PC-3 (cell line): Measurements from ENCODE around the gene ZNF407. TPM values are rescaled to one million over a fixed set of nuclear protein-coding genes. Genes with fewer than 3 reads are reported as not detected.

ENCODE experiments used
- ATAC-seq: fragments of 200-7000 bp; cut with Tn5 transposase; 2 replicates; pipeline ENCODE4 v1.9.1; 2020; ENCODE audit warnings: mild to moderate bottlenecking, moderate library complexity
- BruUV-seq: library from RNA; stranded (reverse); fragments of 400-500 nt; replicated peaks from 2 replicates; lab custom pipeline; 2021; lab: Mats Ljungman, UMichigan
- CTCF ChIA-PET: fragments of 300-600 bp; sonication (Branson Sonifier 250); formaldehyde crosslinking; loops from one replicate; lab custom pipeline; 2022; ENCODE audit warnings: antibody characterized with exemption; lab: Charles Lee
- POLR2A ChIA-PET: fragments of 300-600 bp; sonication (Branson Sonifier 250); formaldehyde crosslinking; loops from one replicate; lab custom pipeline; 2022; ENCODE audit warnings: antibody characterized with exemption; ENCODE audit not compliant: unreplicated experiment; lab: Charles Lee
- DNase-seq: peaks from one replicate; pipeline ENCODE4 v3.0.0-alpha.2; 2015
- H2AFZ ChIP-seq: fragments of 300-600 bp; sonication (generic); 2 replicates; pipeline ENCODE4 v1.6.0; 2016; ENCODE audit warnings: antibody characterized with exemption, low read length
- H3F3A ChIP-seq: fragments of 300-600 bp; sonication (generic); one replicate; pipeline ENCODE4 v1.6.0; 2017; ENCODE audit warnings: antibody characterized with exemption, low read length, control low read depth, mild to moderate bottlenecking; ENCODE audit not compliant: unreplicated experiment
- H3K27ac ChIP-seq: fragments of 300-600 bp; sonication (generic); 2 replicates; pipeline ENCODE4 v1.5.1; 2016; ENCODE audit warnings: mild to moderate bottlenecking, low read length
- H3K27me3 ChIP-seq: fragments of 300-600 bp; sonication (generic); 2 replicates; pipeline ENCODE4 v1.6.1; 2016; ENCODE audit warnings: low read length, mixed read lengths
- H3K36me3 ChIP-seq: fragments of 300-600 bp; sonication (generic); 2 replicates; pipeline ENCODE4 v1.6.1; 2016; ENCODE audit warnings: low read depth, mixed run types, low read length, mixed read lengths
- H3K4me1 ChIP-seq: fragments of 300-600 bp; sonication (generic); 2 replicates; pipeline ENCODE4 v1.5.1; 2016; ENCODE audit warnings: low read length; ENCODE audit not compliant: insufficient read depth
- H3K4me2 ChIP-seq: fragments of 300-600 bp; sonication (generic); 2 replicates; pipeline ENCODE4 v1.6.0; 2016; ENCODE audit warnings: low read length
- H3K4me3 ChIP-seq: fragments of 300-600 bp; sonication (generic); 2 replicates; pipeline ENCODE4 v1.5.1; 2016; ENCODE audit warnings: mild to moderate bottlenecking, low read length, mixed read lengths
- H3K79me2 ChIP-seq: fragments of 300-600 bp; sonication (generic); 2 replicates; pipeline ENCODE4 v1.6.1; 2017; ENCODE audit warnings: low read length, mixed read lengths
- H3K9ac ChIP-seq: fragments of 300-600 bp; sonication (generic); 2 replicates; pipeline ENCODE4 v1.6.0; 2016; ENCODE audit warnings: mild to moderate bottlenecking, low read length
- H3K9me2 ChIP-seq: fragments of 300-600 bp; sonication (generic); replicated peaks from 2 replicates; pipeline ENCODE4 v1.6.1; 2016; ENCODE audit warnings: mixed run types, low read length, mixed read lengths
- H3K9me3 ChIP-seq: fragments of 300-600 bp; sonication (generic); 2 replicates; pipeline ENCODE4 v1.6.1; 2016; ENCODE audit warnings: low read length, mixed read lengths
- H4K20me1 ChIP-seq: fragments of 300-600 bp; sonication (generic); 2 replicates; pipeline ENCODE4 v1.6.1; 2016; ENCODE audit warnings: low read length, mixed read lengths
- EZH2 ChIP-seq: fragments of 300-600 bp; sonication (generic); IDR thresholded peaks from one replicate; pipeline ENCODE4 v1.6.1; 2017; ENCODE audit warnings: antibody characterized with exemption, mild to moderate bottlenecking, low read length; ENCODE audit not compliant: unreplicated experiment
- EZH2phosphoT487 ChIP-seq: fragments of 300-600 bp; sonication (generic); IDR thresholded peaks from 2 replicates; pipeline ENCODE4 v1.6.1; 2018; ENCODE audit warnings: mild to moderate bottlenecking, antibody characterized with exemption, low read length, borderline replicate concordance
- intact Hi-C: fragments of 100-400 bp; cut with micrococcal nuclease; formaldehyde crosslinking; loops from 2 replicates; pipeline ENCODE4 v1.9.0; 2023
- total RNA-seq: library from RNA; depleted of rRNA; stranded (reverse); fragments of >200 nt; gene quantifications from 2 replicates; pipeline ENCODE4 v1.2.3, GENCODE V29; 2014
- TF ChIP-seq, protein P1 (sequence below): fragments of 300-600 bp; sonication (generic); conservative IDR thresholded peaks from 2 replicates; pipeline ENCODE4 v1.5.1; 2017; ENCODE audit warnings: antibody characterized with exemption, low read depth, mild to moderate bottlenecking, low read length

The ZNF407 gene
- total RNA-seq, 1 experiment from 2014 or later, result 9.3 TPM

DNA sequence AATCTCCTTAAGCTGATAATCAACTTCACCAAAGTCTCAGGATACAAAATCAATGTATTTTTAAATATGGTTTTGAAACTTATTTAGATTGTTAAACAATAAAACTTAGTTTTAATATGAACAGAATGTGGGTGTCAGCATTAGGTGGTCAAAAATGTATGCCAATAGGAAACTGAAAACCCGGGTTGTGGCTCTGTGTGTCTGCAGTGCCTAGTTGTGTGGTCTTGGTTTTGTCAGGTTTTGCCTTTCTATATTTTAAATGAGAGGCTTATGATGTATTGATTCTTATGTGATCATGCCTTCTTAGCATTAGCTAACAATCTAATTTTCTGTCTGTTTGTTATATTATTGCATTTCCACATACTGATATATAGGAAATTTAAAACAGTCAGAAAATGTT, 227.8 kb downstream of the ZNF407 start:
- Histone ChIP-seq H3K9me2 (no peaks in the 10 kb centered on the region), H3K27me3 (no peaks in the 10 kb centered on the region), H3K4me2 (no peak overlapping the region), H4K20me1 (no peaks in the 10 kb centered on the region), H3K79me2 (no peaks in the 10 kb centered on the region), H3K4me1 (no peaks in the 10 kb centered on the region), H3K9me3 (no peaks in the 10 kb centered on the region), H3K4me3 (no peak overlapping the region), H2AFZ (no peak overlapping the region), H3F3A (no peaks in the 10 kb centered on the region), H3K27ac (no peak overlapping the region), H3K36me3 (no peaks in the 10 kb centered on the region), H3K9ac (no peak overlapping the region)
- ChIA-PET POLR2A (no interaction called here), CTCF (no interaction called here)
- ATAC-seq (no peak), DNase-seq (no peak)
- no TSS peak for BruUV-seq
- intact Hi-C loops, result no loop called here
- no peak for TF ChIP-seq EZH2
- TF ChIP-seq, protein P1, sequence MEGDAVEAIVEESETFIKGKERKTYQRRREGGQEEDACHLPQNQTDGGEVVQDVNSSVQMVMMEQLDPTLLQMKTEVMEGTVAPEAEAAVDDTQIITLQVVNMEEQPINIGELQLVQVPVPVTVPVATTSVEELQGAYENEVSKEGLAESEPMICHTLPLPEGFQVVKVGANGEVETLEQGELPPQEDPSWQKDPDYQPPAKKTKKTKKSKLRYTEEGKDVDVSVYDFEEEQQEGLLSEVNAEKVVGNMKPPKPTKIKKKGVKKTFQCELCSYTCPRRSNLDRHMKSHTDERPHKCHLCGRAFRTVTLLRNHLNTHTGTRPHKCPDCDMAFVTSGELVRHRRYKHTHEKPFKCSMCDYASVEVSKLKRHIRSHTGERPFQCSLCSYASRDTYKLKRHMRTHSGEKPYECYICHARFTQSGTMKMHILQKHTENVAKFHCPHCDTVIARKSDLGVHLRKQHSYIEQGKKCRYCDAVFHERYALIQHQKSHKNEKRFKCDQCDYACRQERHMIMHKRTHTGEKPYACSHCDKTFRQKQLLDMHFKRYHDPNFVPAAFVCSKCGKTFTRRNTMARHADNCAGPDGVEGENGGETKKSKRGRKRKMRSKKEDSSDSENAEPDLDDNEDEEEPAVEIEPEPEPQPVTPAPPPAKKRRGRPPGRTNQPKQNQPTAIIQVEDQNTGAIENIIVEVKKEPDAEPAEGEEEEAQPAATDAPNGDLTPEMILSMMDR, result no peak
- no peak for TF ChIP-seq EZH2phosphoT487

DNA sequence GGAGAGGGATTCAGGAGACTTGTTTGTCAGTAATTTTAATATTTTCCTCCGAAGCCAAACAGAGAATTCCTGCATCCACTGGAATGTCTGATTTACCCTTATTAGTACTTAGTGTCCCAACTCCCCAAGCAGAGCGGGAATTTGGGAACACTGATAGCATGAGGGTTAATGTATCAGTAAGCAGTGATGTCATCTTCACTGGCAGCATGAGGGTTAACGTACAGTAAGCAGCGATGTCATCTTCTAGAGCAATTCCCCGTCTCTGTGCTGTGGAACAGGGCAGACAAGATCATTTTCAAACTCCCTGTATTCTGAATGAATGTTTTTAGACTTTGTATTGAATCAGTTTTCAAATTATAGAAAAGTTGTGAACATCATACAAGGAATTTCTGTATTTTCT, 228.9 kb downstream of the ZNF407 start:
- Histone ChIP-seq H3K9me2 (no peaks in the 10 kb centered on the region), H3K4me1 (peaks cover under 1% of the 10 kb centered on the region; the same call in 1 of the 2 replicates), H3K4me2 (no peak overlapping the region), H3K36me3 (no peaks in the 10 kb centered on the region), H3K79me2 (no peaks in the 10 kb centered on the region), H3K27ac (no peak overlapping the region), H3K4me3 (no peak overlapping the region), H3K27me3 (no peaks in the 10 kb centered on the region), H3K9ac (no peak overlapping the region), H3K9me3 (no peaks in the 10 kb centered on the region), H2AFZ (no peak overlapping the region), H3F3A (no peaks in the 10 kb centered on the region), H4K20me1 (no peaks in the 10 kb centered on the region)
- DNase-seq, result no peak
- ChIA-PET CTCF (no interaction called here), POLR2A (no interaction called here)
- no TSS peak for BruUV-seq
- ATAC-seq, result no peak
- no peak for TF ChIP-seq EZH2phosphoT487
- TF ChIP-seq, protein P1, result no peak
- no peak for TF ChIP-seq EZH2
- intact Hi-C loops, result no loop called here

DNA sequence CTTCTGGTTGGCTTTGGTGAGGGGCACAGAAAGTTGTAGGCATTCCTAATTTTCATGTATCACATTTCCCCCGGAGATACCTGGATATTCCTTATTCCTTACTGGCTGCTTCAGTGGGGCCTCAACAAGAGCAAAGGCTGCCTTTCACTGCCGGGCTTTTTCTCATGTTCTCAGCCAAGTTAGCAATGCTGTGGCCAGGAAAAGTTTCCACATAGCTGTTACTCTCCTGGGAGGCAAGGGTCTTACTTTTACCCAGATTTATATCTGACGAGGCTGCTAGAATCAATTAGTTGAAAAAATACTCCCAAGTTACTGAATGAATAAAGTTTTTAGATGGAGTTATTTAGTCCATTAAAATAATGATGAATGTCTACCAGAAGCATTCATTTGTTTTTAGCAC, 230.5 kb downstream of the ZNF407 start:
- H3K4me3 ChIP-seq, result no peak overlapping the region
- H3K79me2 ChIP-seq, result no peaks in the 10 kb centered on the region
- ATAC-seq (no peak), DNase-seq (no peak)
- no peak overlapping the region for H2AFZ ChIP-seq
- H4K20me1 ChIP-seq, result no peaks in the 10 kb centered on the region
- POLR2A ChIA-PET, result no interaction called here
- H3K4me1 ChIP-seq, result peaks cover 8% of the 10 kb centered on the region; the same call in 1 of the 2 replicates
- no peaks in the 10 kb centered on the region for H3K9me3 ChIP-seq
- no peaks in the 10 kb centered on the region for H3F3A ChIP-seq
- intact Hi-C loops, result no loop called here
- H3K27ac ChIP-seq, result no peak overlapping the region
- no peaks in the 10 kb centered on the region for H3K36me3 ChIP-seq
- H3K27me3 ChIP-seq, result no peaks in the 10 kb centered on the region
- CTCF ChIA-PET, result no interaction called here
- BruUV-seq, result no TSS peak
- no peak for TF ChIP-seq EZH2
- TF ChIP-seq, protein P1, result no peak
- no peaks in the 10 kb centered on the region for H3K9me2 ChIP-seq
- H3K9ac ChIP-seq, result no peak overlapping the region
- no peak overlapping the region for H3K4me2 ChIP-seq
